ENCODE results near the gene ID4. TPM values are rescaled to one million over a fixed set of nuclear protein-coding genes. Genes with fewer than 3 reads are reported as not detected.

ID4 gene
- total RNA-seq, 1 donor: 29.7 TPM

DNA sequence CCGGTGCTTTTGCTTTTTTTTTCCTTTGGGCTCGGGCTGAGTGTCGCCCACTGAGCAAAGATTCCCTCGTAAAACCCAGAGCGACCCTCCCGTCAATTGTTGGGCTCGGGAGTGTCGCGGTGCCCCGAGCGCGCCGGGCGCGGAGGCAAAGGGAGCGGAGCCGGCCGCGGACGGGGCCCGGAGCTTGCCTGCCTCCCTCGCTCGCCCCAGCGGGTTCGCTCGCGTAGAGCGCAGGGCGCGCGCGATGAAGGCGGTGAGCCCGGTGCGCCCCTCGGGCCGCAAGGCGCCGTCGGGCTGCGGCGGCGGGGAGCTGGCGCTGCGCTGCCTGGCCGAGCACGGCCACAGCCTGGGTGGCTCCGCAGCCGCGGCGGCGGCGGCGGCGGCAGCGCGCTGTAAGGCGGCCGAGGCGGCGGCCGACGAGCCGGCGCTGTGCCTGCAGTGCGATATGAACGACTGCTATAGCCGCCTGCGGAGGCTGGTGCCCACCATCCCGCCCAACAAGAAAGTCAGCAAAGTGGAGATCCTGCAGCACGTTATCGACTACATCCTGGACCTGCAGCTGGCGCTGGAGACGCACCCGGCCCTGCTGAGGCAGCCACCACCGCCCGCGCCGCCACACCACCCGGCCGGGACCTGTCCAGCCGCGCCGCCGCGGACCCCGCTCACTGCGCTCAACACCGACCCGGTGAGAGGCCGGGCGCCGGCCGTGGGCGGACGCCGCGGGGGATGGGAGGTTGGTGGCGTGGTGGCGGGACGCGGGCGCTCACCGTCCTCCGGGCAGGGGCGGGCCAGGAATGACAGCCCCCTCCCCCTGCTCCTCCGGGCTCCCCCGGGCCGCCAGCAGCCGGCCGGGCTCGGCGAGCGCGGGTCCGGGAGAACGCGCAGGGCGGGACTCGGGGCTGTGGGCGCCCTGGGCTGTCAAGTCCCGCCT is 606 bp downstream of the ID4 start:
- H3K27ac ChIP-seq (ENCODE audit: low read depth, low read length): peak overlapping the region; percentile 87
- TF ChIP-seq, protein P1, sequence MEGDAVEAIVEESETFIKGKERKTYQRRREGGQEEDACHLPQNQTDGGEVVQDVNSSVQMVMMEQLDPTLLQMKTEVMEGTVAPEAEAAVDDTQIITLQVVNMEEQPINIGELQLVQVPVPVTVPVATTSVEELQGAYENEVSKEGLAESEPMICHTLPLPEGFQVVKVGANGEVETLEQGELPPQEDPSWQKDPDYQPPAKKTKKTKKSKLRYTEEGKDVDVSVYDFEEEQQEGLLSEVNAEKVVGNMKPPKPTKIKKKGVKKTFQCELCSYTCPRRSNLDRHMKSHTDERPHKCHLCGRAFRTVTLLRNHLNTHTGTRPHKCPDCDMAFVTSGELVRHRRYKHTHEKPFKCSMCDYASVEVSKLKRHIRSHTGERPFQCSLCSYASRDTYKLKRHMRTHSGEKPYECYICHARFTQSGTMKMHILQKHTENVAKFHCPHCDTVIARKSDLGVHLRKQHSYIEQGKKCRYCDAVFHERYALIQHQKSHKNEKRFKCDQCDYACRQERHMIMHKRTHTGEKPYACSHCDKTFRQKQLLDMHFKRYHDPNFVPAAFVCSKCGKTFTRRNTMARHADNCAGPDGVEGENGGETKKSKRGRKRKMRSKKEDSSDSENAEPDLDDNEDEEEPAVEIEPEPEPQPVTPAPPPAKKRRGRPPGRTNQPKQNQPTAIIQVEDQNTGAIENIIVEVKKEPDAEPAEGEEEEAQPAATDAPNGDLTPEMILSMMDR (IDR thresholded peaks at IDR 0.05; ENCODE audit: extremely low read depth, low read depth, low read length): no peak
- H3K36me3 ChIP-seq (ENCODE audit: insufficient read depth, low read length): no peaks in the 10 kb centered on the region
- H3K79me2 ChIP-seq (ENCODE audit: insufficient read depth, low read length): peaks cover 19% of the 10 kb centered on the region
- peak overlapping the region; percentile 33 for H2AFZ ChIP-seq (ENCODE audit: low read length)
- DNase-seq (ENCODE audit: insufficient read length, low spot score, missing footprints): peak; percentile 88
- no peaks in the 10 kb centered on the region for H3K9me3 ChIP-seq (ENCODE audit: low read depth, low read length)
- H4K20me1 ChIP-seq (ENCODE audit: insufficient read depth, low read length): peaks cover 5% of the 10 kb centered on the region
- peak overlapping the region; percentile 90 for H3K4me3 ChIP-seq (ENCODE audit: insufficient read depth, low read length)
- peaks cover 11% of the 10 kb centered on the region for H3K4me1 ChIP-seq (ENCODE audit: insufficient read depth, low read length)
- H3K27me3 ChIP-seq (ENCODE audit: insufficient read depth, low read length): no peaks in the 10 kb centered on the region
- peak overlapping the region; percentile 88 for H3K4me2 ChIP-seq (ENCODE audit: insufficient read depth, low read length)

DNA sequence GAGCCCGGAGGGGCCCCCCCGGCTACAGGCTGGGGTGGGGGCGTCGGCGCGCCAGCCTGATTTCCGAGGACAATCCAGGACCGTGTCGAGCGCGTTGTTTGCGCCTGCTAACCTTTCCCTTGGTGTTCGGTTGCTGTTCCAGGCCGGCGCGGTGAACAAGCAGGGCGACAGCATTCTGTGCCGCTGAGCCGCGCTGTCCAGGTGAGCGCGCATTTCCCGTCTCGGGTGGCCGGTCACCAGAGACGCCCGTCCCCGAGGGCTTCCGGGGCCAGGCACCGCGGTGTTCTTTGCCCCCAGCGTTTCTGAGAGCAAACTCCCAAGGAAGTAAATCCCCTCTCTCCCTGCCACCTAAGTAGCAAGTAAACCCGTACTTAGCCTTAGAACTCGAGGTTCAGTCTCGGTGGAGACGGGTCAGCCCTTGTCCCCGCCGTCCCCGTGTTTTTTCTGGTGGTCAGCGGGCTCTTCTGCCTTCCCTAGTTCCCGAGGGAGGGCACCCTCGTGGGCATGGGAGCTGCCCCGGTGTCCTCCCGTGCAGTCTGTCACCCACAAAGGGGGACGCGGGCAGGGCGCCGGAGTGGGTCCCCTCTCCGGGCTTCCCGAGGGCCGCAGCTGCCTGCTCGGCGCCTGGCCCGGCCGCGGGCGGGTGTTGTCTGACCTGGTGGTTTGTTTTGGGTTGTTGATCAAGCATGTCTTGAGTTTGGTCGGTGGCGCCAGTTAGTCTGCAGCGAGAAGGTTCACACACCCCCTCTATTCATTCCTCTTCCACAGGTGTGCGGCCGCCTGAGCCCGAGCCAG is 1.5 kb downstream of the ID4 start:
- Histone ChIP-seq H3K4me3 (ENCODE audit: insufficient read depth, low read length) (peak overlapping the region; percentile 90), H2AFZ (ENCODE audit: low read length) (peak overlapping the region; percentile 63), H3K79me2 (ENCODE audit: insufficient read depth, low read length) (peaks cover 19% of the 10 kb centered on the region), H3K27me3 (ENCODE audit: insufficient read depth, low read length) (no peaks in the 10 kb centered on the region), H3K36me3 (ENCODE audit: insufficient read depth, low read length) (no peaks in the 10 kb centered on the region), H3K27ac (ENCODE audit: low read depth, low read length) (peak overlapping the region; percentile 87), H3K4me2 (ENCODE audit: insufficient read depth, low read length) (peak overlapping the region; percentile 88), H3K4me1 (ENCODE audit: insufficient read depth, low read length) (peaks cover 11% of the 10 kb centered on the region), H3K9me3 (ENCODE audit: low read depth, low read length) (no peaks in the 10 kb centered on the region), H4K20me1 (ENCODE audit: insufficient read depth, low read length) (peaks cover 5% of the 10 kb centered on the region)
- TF ChIP-seq, protein P1 (IDR thresholded peaks at IDR 0.05; ENCODE audit: extremely low read depth, low read depth, low read length): no peak
- DNase-seq (ENCODE audit: insufficient read length, low spot score, missing footprints): no peak

DNA sequence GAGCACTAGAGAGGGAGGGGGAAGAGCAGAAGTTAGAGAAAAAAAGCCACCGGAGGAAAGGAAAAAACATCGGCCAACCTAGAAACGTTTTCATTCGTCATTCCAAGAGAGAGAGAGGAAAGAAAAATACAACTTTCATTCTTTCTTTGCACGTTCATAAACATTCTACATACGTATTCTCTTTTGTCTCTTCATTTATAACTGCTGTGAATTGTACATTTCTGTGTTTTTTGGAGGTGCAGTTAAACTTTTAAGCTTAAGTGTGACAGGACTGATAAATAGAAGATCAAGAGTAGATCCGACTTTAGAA is 2.0 kb downstream of the ID4 start:
- H3K27me3 ChIP-seq (ENCODE audit: insufficient read depth, low read length): no peaks in the 10 kb centered on the region
- H3K4me3 ChIP-seq (ENCODE audit: insufficient read depth, low read length): peak overlapping the region; percentile 90
- DNase-seq (ENCODE audit: insufficient read length, low spot score, missing footprints): no peak
- H3K4me2 ChIP-seq (ENCODE audit: insufficient read depth, low read length): peak overlapping the region; percentile 88
- H4K20me1 ChIP-seq (ENCODE audit: insufficient read depth, low read length): peaks cover 5% of the 10 kb centered on the region
- peaks cover 11% of the 10 kb centered on the region for H3K4me1 ChIP-seq (ENCODE audit: insufficient read depth, low read length)
- TF ChIP-seq, protein P1 (IDR thresholded peaks at IDR 0.05; ENCODE audit: extremely low read depth, low read depth, low read length): no peak
- peak overlapping the region; percentile 87 for H3K27ac ChIP-seq (ENCODE audit: low read depth, low read length)
- no peaks in the 10 kb centered on the region for H3K9me3 ChIP-seq (ENCODE audit: low read depth, low read length)
- H2AFZ ChIP-seq (ENCODE audit: low read length): peak overlapping the region; percentile 63
- H3K36me3 ChIP-seq (ENCODE audit: insufficient read depth, low read length): no peaks in the 10 kb centered on the region
- peaks cover 19% of the 10 kb centered on the region for H3K79me2 ChIP-seq (ENCODE audit: insufficient read depth, low read length)

DNA sequence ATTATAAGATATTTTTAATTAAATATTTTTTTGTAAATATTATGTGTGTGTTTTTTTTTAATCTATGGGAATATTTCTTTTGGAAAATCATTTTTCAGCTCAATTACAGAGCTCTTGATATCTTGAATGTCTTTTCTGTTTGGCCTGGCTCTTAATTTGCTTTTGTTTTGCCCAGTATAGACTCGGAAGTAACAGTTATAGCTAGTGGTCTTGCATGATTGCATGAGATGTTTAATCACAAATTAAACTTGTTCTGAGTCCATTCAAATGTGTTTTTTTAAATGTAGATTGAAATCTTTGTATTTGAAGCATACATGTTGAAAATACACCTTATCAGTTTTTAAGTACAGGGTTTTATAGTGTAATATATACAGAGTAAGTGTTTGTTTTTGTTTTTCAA is 2.6 kb downstream of the ID4 start:
- no peak for DNase-seq (ENCODE audit: insufficient read length, low spot score, missing footprints)
- H3K79me2 ChIP-seq (ENCODE audit: insufficient read depth, low read length): peaks cover 19% of the 10 kb centered on the region
- peaks cover 11% of the 10 kb centered on the region for H3K4me1 ChIP-seq (ENCODE audit: insufficient read depth, low read length)
- peak overlapping the region; percentile 88 for H3K4me2 ChIP-seq (ENCODE audit: insufficient read depth, low read length)
- no peaks in the 10 kb centered on the region for H3K9me3 ChIP-seq (ENCODE audit: low read depth, low read length)
- peak overlapping the region; percentile 87 for H3K27ac ChIP-seq (ENCODE audit: low read depth, low read length)
- no peak overlapping the region for H2AFZ ChIP-seq (ENCODE audit: low read length)
- no peaks in the 10 kb centered on the region for H3K36me3 ChIP-seq (ENCODE audit: insufficient read depth, low read length)
- H3K4me3 ChIP-seq (ENCODE audit: insufficient read depth, low read length): peak overlapping the region; percentile 52
- TF ChIP-seq, protein P1 (IDR thresholded peaks at IDR 0.05; ENCODE audit: extremely low read depth, low read depth, low read length): no peak
- peaks cover 5% of the 10 kb centered on the region for H4K20me1 ChIP-seq (ENCODE audit: insufficient read depth, low read length)
- H3K27me3 ChIP-seq (ENCODE audit: insufficient read depth, low read length): no peaks in the 10 kb centered on the region

Data from osteoblast (primary cell).